NCI-H748 treated with DMSO at 0.1 percent for 48 hours (cell line): ENCODE data around the gene VDAC1.
A peak's percentile ranks its signal among the peaks of the same experiment; 100 is the strongest.
"Not testable (repeated sequence)": the region's sequence is repeated elsewhere in the genome, so short reads cannot be mapped to it uniquely, and the experiment has no call there.

ENCODE experiments used
- DNase-seq: peaks from one replicate; lab custom pipeline; 2025; lab: John Stamatoyannopoulos, UW

VDAC1 gene, protein sequence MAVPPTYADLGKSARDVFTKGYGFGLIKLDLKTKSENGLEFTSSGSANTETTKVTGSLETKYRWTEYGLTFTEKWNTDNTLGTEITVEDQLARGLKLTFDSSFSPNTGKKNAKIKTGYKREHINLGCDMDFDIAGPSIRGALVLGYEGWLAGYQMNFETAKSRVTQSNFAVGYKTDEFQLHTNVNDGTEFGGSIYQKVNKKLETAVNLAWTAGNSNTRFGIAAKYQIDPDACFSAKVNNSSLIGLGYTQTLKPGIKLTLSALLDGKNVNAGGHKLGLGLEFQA

DNA sequence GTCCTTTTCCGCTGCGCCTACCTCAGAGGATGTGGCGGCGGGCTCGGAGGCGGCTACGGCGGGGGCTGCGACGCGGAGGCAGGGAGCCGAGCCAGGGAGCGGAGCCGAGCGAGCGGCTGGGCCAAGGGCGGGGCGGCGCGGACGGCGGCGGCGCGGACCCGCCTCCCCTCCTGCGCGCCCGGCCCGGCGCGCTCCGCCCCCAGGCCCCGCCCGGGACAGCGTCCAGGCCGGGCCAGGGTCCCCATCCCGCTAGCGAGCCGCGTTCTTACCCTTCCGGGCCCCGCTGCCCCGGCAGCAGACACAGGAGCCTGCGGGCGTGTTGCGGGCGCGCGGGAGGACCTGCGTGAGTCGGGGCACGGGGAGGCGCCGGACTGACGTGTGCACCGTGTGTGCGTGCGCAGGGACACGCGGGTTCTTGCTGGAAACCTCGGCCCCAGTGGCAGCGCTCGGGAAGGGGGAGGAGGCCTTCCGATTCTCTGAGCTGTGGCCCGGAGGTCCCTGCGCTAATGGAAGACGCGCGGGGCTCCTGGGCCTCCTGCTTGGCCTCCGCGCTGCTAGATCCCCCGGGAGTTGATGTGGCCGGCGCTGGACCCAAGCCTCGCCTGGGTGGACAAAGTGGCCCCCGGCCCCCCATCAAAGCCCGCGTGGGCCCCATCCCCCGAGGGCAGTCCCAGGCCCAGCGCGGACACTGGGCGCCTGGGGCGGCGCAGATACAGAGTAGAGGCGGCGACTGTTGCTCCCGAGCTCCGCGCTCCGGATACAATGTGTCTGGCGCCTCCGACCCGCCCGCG lies at the start of gene VDAC1:
TSS of gene VDAC1 (minus strand) at position 350 of the 791 bp plus-strand sequence. CDS start 11,963 bp downstream, outside the sequence.
- peak; percentile 59 for DNase-seq

DNA sequence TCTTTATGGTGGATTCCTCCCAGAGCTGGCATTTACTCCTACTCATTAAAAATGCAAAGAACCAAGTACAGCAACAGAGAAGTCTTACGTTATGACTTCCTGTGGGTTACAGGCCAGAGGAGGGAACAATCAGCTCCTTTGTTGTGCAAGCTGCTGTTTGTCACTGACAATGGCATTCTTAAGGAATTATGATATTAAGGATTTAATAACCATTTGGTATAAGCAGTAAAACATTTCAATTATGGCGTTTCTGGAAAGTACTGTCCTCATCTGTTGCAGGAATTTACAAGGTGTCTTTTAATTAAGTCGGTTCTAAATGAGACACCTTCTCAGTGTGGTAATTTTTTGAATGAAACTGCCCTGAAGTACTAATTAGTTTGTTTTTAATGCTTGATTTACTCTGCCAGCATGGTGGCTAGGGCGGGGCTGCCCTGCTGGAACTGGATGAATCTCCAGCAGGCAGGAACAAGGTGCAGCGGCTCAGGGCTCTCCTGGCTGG lies 49.1 kb upstream of the VDAC1 start:
- peak; percentile 44 for DNase-seq

DNA sequence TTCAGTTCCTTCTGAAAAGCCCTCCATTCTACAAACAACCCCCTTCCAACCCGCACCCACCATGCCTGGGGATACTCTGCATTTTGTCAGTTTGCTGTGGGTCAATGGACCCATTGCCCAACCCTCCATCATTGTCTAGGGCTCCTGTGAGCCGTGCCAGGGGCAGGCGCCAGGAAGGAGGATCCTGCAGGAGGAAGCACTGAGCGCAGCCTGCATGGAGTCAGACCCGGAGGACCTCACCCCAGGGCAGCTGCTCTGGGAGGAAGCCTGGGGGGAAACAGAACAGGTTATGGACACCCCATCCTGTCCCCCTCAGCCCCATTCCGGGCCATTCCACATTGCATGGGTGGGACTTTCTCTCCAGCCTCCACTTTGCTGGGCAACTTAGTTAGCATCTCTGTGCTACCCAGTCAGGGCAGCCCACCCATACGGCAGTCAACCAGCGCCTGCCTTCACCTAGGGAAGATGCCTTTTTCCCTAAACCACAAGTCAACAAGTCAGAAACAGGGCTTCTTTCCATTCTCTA lies 48.6 kb upstream of the VDAC1 start:
- DNase-seq = no peak

DNA sequence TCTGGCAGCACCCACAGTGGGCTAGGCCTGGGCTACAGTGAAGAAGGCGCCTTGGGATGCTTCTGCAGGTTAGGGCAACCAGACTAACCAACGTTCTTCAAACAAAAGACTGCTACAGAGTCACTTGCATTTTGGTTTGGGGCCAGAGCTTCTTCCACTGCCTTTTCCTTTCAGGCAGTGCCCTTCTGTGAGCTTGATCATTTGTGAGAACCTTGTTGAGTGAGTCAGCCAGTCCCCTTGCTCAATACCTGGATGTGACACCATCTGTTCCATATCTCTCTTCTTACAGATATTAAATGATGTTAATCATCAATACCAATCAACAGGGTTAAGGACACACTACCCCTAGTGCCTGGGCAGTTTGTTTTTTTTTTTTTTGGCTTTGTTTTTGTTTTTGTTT lies 46.5 kb upstream of the VDAC1 start:
- DNase-seq = no peak

DNA sequence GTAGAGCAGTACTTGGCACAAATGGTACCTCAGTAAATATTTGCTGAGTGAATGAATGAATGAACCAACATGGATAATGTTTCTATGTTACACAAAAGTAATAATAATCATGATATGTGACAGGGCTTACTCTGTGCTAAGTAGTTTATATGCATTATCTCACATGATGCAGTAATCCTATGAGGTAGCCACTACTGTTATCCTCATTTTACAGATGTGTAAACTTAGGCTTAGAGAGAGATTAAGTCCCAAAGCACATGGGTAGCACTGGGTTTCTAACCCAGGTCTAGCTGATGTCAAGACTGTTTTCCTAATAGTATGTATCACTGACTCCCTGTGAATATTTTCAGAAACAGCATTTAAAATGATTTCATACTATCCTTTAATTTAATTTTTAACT lies 44.1 kb upstream of the VDAC1 start:
- no peak for DNase-seq

DNA sequence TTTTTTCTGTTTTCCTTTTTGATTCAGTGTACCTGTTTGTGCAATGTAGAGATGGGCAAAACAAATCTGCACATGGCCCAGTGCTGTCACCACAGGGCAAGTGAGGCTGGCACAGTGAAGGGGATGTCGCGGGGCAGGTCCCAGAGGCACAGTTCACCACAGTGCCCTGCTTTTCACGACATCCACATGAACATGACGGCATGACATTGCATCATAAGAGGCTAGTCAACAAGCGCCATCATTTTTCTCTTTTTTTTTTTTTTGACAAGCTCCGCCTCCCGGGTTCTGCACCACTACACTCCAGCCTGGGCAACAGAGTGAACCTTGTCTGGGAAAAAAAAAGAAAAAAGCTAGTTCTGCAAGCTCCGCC lies 42.9 kb upstream of the VDAC1 start:
- DNase-seq = no peak

DNA sequence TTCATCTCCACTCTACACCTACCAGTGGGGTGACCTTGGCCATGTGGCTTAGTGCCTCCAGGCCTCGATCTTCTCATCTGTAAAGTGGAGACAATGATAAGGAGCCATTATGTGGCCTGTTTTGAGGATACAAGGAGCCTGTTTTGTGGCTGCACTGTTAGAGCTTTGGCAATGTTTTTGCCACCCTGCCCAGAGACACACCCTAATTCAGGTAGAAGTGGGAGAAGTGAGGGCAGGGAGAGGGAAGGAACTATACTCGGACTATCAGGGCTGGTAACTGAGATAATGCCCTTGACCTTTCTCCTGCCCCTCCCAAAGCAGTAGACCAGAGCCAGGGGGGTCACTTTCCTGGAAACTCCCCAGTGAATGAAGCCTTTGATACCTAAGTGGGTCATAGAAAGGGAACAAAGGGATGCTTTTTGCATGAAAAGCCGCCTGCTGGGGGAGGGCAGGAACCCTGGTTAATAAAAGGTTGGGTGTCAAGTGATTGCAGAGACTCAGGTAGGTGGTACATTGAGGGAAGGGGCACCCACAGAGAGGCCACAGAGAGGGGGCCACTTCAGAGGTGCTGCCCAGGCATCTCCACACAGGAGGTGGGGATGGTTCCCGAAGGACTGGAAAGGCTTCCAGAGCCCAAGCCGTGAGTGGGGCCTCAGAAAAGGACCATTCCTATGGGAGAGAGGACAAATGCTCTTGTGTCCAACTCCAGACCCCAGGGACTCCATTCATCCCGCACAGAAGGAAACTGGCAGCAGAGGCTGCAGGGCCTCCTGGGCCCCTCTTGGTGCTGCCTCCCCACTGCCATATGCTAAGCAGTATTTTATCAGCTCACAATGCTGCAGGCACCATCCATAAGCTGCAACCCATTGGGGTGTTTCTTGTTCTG lies 42.3 kb upstream of the VDAC1 start:
- DNase-seq = no peak

DNA sequence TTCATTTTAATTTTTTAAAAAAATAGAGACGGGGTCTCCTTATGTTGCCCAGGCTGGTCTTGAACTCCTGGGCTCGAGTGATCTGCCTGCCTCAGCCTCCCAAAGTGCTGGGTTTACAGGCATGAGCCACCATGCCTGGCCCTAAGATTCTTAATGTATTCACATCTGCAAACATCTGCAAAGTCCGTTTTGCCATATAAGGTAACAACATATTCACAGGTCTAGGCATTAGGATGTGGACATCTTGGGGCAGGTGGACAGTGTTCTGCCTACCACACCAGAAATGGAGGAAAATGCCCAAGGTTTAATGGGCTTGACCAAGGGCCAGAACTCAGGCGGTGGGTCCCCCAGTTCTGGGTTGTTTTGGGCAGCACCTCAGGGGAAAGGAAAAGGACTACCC lies 41.6 kb upstream of the VDAC1 start:
- no peak for DNase-seq

DNA sequence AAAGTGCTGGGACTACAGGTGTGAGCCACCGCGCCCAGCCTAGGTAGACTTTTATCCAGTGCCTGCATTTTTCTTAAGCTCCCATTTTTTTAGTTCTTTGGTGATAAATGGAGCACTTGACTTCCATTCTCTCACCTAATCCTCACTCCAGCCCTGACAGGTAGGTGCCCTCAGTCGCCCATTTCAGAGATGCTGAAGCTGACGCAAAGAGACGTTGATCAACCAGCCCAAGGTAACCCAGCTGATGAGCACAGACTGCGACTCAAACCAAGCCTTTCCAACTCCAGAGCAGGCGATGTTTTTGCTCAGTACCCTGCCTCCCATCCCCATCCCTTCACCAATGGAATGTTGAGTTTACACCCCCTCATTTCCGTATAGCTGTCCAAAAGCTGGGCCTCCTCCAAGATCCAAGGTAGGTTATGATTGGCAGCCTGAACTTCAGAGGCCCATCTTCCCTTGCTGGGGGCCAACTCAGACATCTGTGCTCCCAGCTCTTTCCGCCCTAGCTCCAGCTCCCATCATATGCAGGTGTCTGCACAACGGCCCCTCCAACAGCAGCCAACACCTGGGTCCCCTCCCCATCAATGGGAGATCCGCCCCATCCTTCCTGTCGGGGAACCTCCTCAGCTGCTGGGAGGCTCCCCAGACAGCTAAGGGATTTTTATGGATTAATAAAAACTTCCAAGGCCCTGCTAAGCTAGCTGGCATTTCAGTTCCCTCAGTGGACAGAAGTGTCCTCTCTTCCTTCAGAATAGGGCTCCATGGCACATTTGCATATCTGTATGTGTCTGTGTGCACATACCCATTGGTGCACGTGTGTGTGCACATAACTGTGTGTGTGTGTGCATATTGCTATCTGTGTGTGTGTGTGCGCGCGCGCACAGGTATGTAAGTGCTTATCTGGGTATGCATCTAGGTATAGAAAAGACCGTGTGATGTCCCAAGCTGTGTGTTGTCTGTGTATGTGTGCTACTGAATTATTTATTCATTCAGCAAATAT lies 39.3 kb upstream of the VDAC1 start:
- DNase-seq = no peak

DNA sequence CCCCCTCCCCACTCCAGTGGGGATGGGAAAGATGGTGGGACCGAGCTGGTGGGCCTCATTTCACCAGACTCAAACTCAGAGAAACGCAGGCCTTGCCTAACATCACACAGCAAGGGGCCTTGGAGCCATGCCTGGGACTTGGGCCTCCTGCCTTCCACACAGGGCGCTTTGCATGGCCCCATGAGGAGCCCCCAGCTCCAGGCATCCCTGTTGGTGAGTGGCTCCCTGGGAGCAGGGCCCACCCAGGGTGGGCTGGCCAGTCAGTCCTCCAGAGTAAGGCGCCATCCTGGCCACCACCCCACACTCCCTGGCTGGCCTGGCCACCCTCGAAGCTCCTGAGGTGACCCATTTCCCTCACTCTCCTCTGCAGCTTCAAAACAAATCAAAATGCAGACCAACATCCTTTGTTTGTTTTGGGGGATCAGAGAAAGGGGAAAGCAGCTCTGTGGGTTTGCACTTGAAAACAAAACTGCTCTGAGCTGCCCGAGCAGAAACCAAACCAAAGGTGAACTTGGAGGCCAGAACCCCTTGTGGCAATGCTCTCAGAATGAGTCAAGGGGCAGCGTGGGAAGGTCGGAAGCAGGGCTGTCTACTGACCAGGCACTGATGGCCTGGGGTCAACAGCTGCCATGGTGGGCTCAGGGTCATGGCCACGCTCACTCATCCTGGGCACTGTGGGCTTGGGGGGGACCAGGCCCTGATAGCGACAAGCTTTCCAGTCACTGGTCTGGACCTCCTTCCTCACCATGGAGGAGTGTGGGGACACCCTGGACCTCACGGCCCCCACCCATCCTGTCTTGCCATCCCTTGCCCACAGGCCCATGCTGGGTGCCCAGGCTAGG lies 37.0 kb upstream of the VDAC1 start:
- DNase-seq = no peak

DNA sequence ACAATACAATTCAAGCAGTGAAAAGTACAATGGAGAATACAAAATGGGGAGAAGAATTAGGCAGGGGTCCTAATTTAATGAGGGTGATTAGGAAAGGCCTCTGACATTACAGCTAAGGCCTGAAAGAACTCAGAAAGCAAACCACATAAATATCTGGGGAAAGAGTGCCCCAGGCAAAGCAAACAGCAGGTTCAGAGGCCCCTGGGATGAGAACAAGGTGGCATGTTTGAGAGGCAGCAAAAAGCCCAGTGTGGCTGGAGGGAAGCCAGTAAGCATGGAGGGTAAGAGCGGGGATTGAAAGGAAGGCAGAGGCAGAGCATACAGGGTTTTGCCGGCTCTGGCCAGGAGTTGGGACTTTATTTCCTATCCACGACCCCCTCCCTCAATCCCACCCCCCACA lies 33.4 kb upstream of the VDAC1 start:
- DNase-seq = no peak

DNA sequence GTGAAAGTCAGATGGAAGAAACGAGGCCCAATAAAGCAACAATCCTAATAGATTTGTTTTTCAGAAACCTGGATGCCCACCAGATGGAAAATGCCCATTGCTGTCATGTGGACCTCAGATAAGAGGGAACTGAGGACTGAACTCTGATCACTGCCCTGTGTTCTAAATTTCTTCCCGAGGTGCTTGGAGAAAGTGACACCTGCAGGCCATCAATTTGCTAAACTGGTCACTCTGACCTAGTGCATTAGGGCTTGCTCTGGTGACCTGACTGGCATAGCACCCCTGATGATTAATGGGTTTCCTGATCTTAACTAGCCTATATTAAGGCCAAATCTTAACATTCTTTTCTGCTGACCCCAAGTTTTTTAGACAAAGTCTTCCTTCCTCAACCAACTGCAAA lies 32.4 kb upstream of the VDAC1 start:
- no peak for DNase-seq

DNA sequence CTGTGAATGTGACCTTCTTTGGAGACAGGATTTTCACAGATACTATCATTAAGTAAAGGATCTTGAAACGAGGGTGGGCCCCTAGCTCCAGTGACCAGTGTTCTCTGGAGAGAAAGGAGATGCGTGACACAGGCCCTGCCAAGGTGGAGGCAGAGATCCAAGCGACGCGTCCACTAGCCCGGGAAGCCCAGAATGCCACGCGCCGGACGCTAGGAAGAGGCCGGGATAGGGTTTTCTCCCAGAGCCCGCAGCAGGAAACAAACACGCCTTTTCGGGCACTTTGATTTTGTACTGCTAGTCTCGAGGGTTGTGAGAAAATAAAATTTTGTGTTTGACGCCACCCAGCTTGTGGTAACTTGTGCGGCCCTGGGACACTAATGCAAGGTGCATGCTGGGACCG lies 29.6 kb upstream of the VDAC1 start:
- DNase-seq = no peak

DNA sequence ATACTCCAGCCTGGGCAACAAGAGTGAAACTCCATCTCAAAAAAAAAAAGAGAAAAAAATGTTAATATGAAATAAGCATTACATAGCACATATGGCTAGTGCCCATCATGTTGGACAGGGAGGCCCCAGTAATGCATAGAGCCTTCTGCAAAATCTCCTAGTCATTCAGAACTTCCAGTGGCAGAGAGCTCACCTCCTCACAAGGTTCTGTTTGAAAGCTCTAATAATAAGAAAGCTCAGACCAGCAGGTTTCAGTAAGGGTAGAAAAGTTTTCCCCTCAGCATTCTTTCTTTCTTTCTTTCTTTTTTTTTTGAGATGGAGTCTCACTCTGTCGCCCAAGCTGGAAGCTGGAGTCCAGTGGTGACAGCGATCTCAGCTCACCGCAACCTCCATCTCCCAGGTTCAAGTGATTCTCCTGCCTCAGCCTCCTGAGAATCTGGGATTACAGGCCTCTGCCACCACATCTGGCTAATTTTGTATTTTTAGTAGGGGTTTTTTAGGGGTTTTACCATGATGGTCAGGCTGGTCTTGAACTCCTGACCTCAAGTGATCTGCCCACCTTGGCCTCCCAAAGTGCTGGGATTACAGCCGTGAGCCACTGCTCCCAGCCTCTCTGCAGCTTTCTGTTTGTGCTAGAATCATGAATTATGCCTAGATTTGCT lies 25.7 kb upstream of the VDAC1 start:
- not testable (repeated sequence) for DNase-seq

DNA sequence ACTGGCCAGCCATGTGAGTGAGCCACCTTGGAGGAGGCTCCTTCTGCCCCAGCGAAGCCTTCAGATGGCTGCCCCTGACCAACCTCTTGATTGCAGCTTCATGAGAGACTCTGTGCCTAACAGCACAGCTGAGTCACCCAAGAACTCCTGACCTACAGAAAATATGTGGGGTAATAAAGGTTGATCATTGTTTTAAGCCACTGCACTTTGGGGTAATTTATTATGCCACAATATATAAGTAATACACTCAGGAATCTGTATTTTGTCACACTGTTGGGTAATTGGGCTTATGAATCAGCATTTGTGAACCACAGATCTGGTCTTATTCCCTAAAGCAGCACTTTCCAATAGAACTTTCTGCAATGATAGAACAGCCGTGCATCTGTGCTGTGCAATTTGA lies 24.4 kb upstream of the VDAC1 start:
- no peak for DNase-seq

DNA sequence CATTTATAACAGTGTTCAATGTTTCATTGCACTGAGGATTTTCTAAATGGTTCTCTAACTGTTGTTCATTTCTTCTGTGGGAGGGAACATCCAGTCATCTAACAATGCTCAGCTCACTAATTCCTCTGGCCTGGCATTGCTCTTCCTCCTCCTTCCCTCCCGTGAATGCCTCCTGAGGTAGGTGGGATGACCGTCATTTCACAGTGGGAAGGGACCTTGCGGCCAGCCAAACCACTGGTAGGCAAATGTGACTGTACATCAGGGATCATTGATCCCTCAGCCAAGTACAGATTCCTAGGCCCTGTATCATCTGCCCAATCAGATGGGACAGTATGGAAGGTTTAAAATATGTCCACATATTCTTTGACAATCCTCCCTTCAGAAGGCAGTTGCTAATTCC lies 23.7 kb upstream of the VDAC1 start:
- DNase-seq = no peak

DNA sequence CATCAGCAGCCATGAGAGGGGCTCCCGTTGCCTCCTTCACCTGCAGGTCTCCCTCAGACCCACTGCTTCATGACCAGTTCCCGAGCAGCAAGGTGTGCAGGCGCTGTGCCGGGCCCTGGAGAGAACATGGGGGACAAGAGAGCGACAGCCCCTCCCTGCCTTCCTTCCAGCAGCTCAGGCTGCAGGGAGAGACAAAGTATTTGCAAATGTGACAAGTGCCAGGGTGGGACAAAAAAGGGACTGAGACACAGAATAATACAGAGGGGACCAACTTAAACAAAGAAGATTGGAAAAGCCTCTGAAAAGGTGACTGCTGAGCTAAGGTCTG lies 22.5 kb upstream of the VDAC1 start:
- no peak for DNase-seq

DNA sequence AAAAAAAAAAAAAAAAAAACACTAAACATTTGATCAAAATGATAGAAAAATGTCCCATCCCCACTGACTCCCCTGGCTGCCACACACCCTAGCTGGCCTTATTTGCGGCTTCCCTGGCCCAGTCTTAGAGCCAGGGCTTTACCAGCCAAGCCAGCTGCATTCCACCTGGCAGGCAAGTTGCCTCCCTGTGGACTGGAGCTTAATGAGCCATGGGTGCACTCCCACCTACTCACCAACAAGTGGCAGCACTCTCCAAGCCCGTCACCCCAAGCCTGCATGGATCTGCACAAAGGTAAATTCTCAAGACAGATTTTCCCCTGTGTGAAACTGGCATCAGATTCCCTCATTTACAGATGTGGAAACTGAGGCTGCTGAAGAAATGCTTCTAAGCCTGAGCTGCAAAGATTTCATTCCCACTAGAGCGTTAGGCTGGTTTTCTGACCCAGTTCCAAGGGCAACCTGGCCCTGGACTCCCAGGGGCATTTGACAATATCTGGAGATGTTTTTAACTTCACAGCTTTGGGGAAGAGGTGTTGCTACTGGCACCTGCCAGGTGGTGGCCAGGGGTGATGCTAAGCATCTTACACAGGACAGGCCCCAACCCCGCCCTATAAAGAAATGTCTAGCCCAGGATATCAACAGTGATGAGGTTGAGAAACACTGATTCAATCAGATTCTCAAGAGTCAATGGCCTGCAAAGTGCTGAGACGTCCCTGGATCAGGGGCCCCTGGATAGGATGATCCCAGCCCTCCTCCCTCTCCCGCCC lies 21.9 kb upstream of the VDAC1 start:
- DNase-seq = peak; percentile 12

DNA sequence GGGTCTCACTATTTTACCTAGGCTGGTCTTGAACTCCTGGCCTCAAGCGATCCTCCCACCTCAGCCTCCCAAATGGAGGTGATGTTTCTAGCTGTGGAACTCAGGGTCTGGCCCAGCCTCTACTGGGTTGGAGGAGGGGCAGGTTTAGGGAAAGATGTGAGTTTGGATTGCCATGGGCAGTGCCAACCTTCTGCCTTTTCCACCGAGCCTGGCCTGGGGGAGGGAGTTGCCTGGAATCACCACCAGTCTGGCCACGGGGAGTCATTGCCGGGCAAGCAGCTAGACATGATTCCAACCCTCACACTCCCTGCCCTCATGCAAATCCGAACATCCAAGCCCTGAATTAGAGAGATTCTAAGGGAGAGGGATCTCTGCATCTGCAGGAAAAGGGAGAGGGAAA lies 21.0 kb upstream of the VDAC1 start:
- DNase-seq = no peak
